GM21717 (cell line): ENCODE measurements around the gene RALBP1.

ENCODE experiments used
- ATAC-seq: cut with Tn5 transposase; IDR thresholded peaks from one replicate; pipeline ENCODE4 v1.9.1; 2021; ENCODE audit warnings: mild to moderate bottlenecking, moderate library complexity; ENCODE audit not compliant: unreplicated experiment

Gene RALBP1

GRCh38 chr18:9586814-9587213 lies 111.5 kb downstream of the RALBP1 start:
- ATAC-seq = no peak
